Activated CD8-positive, alpha-beta memory T cell treated with anti-CD3 and anti-CD28 coated beads for 1 hour (primary cell): ENCODE results near the gene FETUB.

Experiments
- DNase-seq, 2 donors: peaks; one replicate each; pipeline ENCODE4 v3.0.0-alpha.2; 2020; ENCODE audit warnings: low read depth in 1 of 2; ENCODE audit errors: extremely low read depth in 1 of 2

FETUB gene, protein sequence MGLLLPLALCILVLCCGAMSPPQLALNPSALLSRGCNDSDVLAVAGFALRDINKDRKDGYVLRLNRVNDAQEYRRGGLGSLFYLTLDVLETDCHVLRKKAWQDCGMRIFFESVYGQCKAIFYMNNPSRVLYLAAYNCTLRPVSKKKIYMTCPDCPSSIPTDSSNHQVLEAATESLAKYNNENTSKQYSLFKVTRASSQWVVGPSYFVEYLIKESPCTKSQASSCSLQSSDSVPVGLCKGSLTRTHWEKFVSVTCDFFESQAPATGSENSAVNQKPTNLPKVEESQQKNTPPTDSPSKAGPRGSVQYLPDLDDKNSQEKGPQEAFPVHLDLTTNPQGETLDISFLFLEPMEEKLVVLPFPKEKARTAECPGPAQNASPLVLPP

GRCh38 chr3:186639778-186640472 lies at the start of gene FETUB:
TSS of gene FETUB (plus strand) at chr3:186640399. CDS start at chr3:186640461, 62 bp downstream.
- no peak for DNase-seq

- DNase-seq, result no peak
Measured at GRCh38 chr3:186590580-186591295, 49.5 kb upstream of the FETUB start.

DNA sequence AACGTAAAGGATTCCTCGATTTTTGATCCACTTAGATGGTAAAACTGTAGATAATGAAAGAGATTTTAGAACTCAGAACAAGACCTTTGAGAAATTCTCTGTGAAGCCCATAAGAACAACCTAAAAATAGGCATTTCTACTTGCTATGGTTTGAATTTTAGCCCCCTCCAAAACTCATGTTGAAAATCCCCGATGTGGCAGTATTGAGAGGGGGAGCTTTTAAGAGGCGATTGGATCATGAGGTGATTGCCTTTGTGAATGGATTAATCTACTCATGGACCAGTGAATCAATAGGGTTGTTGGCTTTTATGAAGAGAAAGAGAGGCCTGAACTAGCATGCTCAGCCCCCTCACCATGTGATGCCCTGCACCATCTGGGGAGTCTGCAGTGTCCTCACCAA lies 47.5 kb upstream of the FETUB start:
- DNase-seq, result no peak

DNA sequence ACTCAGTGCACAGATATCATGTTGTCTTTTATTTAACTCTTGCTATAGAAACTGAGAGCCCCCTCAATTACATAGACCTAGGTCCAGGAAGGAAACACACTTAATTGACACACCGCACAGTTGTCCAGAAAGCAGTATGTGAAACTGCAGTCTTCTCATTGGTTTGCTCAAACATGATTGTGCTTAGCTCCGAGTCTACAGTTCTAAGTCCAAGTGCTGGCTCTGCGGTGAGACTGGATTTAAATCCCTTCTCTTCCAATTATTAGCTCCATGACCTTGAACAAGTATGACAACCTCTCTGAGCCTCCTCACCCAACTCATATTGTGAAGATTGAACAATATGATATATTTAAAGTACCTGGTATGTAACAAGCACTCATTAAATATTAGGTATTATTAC lies 46.3 kb upstream of the FETUB start:
- DNase-seq, result no peak

- DNase-seq, result no peak
Measured at GRCh38 chr3:186594591-186595113, 45.5 kb upstream of the FETUB start.

- DNase-seq, result no peak
Measured at GRCh38 chr3:186596568-186597287, 43.5 kb upstream of the FETUB start.

GRCh38 chr3:186598108-186598784 lies 42.0 kb upstream of the FETUB start:
- no peak for DNase-seq

DNA sequence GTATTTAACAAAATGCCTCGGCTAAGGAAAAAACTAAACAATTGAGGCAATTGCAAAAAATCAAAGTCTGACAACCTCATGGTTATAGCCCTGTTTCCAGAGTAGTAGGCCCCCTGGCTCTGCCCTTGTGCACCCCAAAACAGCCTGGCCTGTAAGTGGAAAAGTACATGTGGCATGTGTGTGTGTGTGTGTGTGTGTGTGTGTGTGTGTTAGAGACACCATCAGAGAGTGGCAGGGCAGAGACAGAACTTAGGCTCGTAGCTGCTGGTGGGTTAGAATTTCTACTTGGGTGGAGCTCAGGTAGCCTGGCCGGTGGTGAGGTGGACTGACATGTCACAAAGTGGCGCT lies 41.4 kb upstream of the FETUB start:
- DNase-seq, result no peak

GRCh38 chr3:186599142-186599784 lies 40.9 kb upstream of the FETUB start:
- DNase-seq, result no peak

- DNase-seq, result no peak
Measured at GRCh38 chr3:186599785-186600166, 40.4 kb upstream of the FETUB start.

GRCh38 chr3:186600896-186601295 lies 39.3 kb upstream of the FETUB start:
- DNase-seq, result no peak

GRCh38 chr3:186603159-186603558 lies 37.0 kb upstream of the FETUB start:
- DNase-seq, result no peak

DNA sequence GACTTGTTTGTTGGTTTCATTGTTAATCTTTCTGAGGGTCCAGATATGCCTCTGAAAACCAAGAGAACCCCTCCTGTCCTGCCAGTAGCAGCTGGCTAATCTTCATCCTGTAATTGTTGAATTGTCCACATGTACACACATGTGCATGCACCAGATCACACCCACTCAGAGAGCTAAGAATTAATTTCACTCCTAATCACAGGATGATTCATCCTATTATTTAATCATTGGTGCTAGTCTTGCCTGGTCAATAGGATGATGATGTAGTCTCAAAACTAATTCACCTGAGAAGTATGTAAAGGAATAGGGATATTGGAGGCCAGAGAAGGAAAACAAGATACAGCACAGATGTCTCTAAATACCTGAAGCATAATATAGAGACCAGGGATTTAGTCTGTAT lies 35.1 kb upstream of the FETUB start:
- no peak for DNase-seq

DNA sequence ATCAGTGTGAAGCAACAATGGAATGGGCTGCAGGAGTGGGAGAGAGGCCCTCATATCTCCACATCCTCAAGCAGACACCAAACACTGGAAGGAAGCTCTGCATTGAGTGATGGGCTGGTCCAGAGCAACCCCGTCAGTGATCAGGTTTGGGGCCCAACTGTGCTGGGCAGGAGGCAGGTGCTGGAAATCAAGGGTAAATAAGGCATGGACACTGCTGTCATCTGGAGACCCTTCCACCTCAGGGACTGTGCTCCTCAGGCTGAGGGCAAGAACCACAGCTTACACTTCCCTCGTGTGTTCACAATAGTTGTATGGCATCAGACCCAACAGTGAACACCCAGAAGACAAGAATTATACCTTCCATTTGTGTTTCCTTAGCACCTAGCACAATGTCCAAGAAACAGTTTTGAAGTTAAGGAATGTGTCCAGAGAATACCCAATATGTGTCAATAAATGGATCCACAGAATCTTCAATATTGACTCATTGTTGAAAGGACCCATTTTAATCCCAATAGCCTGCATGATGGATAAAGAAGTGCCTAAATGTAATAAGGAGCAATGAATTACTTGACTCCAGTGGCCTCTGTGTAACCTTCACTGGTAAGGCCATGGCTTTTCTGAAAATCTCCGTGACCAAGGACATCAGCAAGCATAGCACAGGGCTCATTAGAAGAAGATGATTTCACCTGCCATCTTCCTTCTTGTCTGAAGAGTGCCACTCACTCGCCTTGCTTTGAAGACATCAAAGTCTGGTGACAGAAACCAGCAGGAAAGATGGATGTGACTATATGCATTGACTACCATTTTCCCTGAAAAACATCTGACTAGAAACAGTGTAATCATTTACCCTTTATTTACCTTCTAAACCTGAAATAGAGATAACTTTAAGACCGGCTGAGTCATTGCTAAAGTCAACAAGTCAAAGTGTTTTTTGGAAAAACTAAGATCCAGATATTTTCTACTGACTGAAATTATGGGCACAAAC lies 34.3 kb upstream of the FETUB start:
- no peak for DNase-seq

GRCh38 chr3:186608624-186609215 lies 31.5 kb upstream of the FETUB start:
- no peak for DNase-seq

- DNase-seq, result no peak
Measured at GRCh38 chr3:186609247-186609868, 30.8 kb upstream of the FETUB start.

DNA sequence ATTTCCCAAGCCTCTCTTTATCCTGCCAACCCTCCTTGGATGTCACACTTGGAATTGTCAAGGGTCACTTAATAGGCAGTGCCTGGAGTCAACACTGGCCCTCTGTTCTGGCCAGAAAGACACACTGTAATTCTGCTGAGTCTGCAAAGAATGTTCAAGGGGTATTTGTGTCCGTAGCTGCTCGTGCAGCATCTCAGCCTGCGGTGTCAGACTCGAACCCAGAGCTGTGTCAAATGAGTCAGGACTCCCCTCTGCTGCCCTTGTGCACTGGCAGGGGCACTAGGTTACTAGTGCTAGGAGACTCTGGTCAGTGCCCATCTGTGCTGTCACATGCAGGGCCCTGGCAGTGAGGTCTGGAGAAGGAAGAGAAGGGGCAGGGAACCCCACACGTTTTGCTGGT lies 28.1 kb upstream of the FETUB start:
- DNase-seq, result no peak
